GM20431 (cell line): ENCODE data around the gene CILP2.

Experiments used
- in situ Hi-C: fragments of 300-500 bp; cut with MseI, MboI; formaldehyde crosslinking; loops from one replicate; pipeline ENCODE4 v1.15.0; 2020; ENCODE audit warnings: low sequenced_read_pairs; ENCODE audit not compliant: unreplicated experiment

The CILP2 gene

DNA sequence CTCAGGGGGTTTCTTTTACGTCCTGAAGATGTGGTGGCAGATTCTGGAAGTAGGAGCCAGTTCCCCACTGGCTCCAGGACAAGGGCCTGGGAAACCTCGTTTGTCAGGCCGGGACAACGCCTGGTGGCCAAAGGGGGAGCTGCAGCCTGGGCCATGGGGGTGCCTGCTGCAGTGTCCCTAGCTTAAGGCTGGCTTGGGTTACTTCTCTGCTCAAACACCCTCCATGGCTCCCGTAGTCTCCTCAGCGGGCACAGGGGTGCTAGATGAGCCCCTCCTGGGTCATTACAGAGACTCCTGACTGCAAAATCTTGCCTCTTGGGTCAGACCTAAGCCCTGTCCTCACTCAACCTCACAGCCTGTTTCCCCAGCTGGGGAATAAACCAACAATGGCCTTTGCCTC lies 14.7 kb downstream of the CILP2 start:
- in situ Hi-C loops: no loop called here

DNA sequence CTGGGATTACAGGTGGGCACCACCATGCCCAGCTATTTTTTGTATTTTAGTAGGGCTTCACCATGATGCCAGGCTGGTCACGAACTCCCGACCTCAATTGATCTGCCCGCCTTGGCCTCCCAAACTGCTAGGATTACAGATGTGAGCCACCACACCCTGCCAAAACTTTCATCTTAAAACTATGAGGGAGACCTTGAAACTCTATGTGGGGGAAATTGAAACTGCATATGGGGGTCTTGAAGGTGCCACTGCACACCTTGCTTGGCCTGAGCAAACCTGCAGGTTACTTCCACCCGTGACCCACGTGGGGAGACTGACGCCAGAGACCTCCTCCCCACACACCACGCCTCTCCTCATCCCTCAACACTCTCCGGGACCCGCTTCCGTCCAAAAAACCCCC lies 15.6 kb downstream of the CILP2 start:
- in situ Hi-C loops: no loop called here

DNA sequence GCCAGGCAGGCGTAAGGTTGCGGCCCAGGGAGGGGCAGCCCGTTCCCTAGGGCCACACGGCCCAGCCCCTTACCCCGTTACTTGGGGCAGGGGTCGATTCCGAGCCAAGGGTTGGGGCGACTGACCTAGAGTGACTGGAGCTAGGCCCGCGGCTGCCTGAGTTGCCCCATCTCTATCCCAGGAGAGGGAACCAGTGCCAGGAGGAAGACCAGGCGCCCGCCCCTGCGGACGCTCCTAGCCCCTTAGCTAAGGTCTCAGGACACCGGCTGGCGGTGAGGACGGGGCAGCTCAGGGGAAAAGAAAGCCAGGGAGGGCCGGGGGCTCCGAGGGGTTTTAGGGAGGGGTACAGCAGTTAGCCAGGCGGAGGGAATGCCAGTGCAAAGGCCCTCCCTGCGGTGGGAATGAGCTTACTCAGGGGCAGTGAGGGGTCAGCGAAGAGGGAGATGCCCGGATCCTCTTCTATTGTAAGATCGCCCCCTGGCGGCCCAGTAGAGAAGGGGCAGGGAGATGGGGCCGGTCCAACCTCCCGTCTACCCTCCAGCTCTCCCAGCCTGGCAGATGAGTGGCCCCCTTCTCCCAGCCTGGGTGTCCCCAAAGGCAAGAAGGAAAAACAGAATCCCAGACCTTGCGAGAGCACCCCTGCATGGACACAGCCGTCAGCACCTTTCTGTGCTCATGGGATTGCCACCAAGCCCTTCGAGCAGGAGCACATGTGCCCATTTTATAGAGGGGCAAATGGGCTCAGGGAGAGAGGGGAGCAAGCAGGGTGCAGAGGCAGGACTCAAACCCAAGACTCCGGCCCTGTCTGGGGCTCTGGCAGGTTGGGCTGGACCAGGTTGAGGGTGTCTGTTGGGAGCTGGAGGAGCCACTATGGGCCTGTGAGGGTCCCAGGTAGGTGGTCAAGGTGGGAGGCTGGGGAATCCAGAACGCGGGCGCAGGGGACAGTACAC lies 16.3 kb downstream of the CILP2 start:
- in situ Hi-C loops: no loop called here

DNA sequence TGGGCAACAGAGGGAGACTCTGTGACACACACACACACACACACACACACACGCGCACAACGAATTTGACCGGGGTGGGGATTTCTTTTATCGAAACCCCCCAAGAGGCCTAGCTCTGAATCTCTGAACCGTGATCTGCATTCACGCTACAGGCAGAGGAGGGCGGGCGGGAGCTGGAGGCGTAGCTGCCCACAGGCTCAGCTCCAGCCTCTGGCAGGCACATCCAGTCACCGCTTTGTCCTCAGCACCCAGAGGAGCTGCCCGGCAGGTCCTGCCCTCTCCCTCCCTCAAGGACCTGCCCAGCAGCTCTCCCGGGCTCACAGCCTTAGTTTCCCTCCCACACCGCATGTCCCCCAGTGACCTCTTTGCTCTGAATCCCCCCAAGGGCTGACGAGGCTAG lies 20.0 kb downstream of the CILP2 start:
- in situ Hi-C loops: no loop called here

DNA sequence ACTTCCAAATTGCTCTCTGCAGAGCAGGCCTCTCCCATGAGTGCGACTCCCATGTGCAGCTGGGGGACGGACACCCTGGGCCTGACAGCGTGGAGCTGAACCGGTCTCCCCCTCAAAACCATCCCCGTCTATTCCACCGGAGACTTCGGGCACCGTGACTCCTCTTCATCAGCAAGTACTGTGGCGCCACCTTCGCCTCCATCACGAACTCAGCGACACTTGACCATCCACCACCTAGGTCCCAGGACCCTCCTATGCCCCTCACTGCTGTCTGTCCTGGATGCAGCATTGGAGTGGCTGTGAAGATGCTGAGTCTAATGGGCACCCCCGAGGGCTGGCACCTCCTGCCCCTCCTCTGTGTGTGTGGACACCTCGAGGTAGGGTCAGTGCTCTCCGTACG lies 20.6 kb downstream of the CILP2 start:
- in situ Hi-C loops: no loop called here

DNA sequence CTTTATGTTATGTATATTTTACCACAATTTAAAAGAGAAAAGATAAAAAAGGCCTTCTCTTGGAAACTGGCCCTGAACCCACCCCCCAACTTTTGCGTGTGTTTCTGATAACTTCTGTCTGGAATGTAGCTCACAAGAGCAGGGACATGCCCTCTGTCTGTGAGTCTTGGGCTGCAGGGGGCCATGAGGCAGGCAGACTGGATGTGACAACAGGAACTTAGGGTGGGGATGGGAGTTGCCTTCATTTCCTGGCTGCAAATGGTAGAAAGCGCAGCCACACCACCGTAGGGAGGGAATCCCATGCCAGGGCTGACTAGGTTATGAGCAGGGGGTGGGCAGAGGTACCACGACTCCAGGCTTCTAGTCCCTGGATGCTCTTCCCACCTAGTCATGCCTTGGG lies 21.9 kb downstream of the CILP2 start:
- in situ Hi-C loops: no loop called here

DNA sequence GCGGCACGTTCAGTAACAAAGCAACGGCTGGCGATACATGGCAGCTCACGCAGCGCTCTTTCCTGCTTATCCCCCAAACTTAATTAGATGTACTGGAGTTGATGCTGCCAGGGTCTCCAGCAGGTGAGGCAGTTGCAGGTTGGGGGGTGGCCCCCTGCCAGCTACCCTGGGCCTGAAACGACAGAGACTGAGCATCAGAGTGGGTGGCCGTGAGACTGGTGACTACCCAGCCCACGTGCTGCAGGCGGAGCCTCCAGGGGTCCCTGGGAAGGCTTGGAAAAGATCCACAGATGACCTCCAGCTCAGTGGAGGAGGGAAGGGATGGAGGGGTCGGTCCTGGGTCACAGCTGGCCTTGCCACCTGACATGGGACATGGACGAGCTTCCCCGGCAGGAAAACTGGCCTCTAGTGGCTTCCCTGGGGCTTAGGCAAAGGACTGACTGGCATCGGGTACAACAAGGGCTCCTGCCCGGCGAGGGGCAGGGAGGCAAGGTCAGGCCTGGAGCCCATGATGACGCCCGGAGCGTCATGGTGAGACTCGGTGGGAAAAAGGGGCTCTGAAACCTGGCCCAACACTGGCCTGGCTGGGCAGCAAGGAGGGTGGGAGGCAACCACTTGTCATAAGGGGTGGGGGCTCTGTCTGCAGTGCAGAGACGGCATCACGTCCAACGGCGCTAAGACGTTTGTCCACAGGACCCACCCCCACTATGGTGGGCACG lies 24.0 kb downstream of the CILP2 start:
- in situ Hi-C loops: no loop called here

DNA sequence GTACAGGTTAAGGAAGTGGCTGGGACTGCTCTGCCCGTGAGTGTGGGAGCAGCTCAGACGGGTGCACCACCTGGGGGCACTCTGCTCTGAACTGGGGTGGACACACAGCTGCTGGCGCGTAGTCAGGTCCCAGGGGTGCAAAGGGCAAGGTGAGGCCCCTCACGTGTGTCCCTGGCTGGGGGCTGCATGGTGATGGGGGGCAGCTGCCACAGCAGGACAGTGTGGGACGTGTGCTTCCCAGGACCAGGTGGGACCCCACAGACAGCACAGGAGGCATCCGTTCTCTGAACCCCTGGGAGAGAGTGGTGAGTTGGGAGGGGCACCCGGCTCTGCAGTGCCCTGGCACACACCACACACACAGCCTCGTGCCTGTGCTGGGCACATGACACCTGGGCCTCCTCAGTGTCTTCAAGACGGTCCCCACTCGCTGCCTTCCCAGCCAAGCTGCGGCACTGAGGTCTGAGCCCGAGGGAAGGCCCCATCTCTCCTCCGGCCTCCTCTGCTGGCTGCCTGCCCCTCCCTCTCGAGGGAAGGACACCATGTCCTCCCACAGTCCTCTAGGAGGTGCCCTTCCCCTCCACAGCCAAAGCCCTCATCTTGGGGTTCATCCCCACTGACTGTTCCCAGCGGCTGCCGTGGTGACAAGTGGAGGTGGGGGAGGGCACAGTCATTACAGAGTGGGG lies 24.7 kb downstream of the CILP2 start:
- in situ Hi-C loops: no loop called here

DNA sequence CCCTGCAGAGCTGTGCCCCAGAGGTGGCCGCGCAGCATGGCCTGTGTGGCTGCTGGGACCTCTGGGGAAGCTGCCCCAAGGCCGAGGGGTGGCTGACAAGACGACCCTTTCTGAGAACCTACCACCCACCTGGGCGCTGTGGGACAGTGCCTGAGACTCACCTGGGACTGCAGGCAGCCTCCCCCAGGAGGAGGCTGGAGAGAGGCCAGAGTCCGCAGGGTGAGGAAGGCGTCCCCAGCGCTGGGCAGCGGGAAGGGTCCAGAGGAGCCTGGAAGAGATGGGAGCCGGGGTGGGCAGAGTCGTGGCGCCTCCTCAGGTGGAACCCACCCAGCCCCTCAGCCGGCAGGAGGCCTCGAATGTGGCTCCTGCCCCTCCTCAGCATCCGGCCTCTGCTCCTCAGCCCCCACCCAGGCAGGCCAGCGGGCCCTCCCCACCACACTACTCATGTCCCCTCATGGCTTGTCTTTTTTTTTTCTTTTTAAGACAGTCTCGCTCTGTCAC lies 25.3 kb downstream of the CILP2 start:
- in situ Hi-C loops: no loop called here

DNA sequence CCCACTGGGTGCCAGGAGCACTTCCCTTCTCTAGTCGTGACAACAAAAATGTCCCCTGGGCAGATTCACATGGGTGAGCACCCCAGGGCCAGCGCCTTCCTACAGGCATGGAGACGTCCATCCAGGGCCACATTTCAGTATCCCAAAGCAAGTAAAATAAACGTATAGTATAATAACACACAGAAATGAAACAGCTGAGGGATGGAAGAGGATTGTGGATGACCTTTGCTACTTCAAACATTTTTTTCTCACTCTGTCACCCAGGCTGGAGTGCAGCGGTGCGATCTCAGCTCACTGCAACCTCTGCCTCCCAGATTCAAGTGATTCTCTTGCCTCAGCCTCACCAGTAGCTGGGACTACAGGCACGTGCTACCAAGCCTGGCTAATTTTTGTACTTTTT lies 28.2 kb downstream of the CILP2 start:
- in situ Hi-C loops: no loop called here

DNA sequence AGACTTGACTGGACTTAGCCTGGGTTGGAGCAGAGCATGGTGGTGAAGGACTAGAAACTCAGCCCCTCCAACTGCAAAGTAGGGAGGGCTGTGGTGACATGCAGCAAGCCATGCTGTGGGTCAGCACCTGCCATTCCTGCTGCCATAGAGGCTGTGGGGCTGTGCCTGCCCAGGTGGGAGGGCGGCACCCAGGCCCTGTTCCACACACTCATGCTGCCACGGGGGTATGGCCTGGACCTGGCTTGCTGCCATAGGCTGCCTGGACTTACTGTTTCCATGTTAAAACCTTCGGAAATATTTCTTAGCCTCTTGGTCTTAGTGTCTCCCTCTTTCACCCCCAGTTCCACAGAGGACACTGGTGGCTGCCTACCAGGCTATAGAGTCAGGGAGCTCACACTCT lies 29.3 kb downstream of the CILP2 start:
- in situ Hi-C loops: no loop called here

DNA sequence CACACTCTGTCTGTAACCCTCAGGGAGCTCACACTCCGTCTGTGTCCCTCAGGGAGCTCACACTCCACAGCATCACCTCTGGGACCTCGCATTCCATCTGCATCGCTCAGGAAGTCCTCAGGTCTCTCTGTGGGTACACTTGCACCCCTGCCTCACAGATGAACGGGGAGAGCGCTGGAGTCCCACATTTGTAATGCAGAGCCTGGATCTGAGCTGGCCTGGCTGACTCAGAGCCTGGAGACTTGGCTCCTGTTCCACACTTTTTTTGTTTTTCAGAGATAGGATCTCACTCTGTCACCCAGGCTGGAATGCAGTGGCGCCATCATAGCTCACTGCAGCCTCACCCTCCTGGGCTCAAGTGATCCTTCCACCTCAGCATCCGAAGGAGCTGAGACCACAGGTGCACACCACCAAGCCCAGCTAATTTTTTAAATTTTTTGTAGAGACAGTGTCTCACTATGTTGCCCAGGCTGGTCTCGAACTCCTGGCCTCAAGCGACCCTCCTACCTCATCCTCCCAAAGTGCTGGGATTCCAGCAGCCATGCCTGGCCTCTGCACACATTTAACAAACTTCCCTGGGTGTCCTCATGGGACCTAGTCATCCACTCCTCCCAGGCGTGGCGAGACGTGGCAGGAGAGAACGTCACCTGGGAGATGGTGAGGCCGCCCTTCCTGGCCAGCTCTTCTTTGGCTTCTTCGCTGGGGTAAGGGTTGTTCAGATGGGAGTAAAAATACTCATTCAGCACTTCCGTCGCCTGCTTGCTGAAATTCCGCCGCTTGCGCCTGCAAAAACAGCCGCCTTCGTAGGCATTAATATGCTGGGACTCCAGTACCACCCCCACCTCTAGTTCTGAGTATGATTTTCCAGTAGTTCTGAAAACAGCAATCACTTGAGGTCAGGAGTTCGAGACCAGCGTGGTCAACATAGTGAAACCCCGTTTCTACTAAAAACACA lies 31.0 kb downstream of the CILP2 start:
- in situ Hi-C loops: no loop called here

DNA sequence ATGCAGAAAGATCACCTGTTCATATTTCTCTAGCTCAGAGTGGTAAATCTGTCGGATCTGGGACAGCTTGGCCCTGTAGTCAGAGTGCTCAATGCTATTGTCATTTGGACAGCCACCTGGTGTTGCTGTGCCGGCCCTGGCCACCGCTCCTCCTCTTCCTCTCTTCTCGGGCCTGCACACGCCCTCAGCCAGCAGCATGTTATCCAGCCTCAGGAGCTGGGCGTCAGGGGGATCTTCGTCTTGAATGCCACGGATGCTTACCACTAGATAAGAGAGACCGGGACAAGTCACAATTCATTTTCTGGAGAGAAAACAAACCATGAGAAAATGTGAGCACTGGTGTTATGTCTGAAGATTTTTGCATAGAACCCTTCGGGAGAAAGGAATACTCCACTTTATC lies 32.5 kb downstream of the CILP2 start:
- in situ Hi-C loops: no loop called here

DNA sequence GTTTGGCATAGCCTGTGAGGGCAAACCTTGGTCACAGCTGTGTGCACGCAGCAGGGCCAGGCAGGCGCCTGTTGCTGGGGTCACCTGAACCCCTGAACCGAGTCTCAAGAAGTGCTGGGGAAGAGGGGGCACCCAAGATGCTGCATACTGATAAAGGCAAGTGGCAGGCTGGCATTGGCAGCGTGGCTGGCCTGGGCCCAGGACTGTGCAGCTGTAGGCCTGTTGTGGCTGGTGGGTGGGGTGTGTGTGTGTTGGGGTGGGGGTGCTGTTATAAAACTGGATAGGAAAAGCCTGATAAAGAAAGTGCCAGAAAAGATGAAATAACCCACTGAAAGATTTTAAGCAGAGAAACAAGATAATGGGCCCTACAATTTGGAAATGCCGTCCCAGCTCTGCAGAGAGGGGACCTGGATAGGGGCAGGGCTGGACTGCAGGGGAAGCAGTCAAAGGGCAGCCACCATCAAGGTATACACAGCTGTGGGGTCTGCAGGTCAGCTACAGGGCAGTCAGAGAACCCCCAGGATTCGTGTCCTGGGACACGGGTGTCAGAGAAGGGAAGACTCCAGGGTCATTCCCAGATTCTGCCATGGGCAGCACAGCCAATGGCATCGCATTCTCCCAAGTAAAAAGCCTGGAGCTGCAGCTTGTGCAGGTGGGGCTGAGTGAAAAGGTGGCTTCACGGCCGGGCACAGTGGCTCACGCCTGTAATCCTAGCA lies 33.2 kb downstream of the CILP2 start:
- in situ Hi-C loops: no loop called here

DNA sequence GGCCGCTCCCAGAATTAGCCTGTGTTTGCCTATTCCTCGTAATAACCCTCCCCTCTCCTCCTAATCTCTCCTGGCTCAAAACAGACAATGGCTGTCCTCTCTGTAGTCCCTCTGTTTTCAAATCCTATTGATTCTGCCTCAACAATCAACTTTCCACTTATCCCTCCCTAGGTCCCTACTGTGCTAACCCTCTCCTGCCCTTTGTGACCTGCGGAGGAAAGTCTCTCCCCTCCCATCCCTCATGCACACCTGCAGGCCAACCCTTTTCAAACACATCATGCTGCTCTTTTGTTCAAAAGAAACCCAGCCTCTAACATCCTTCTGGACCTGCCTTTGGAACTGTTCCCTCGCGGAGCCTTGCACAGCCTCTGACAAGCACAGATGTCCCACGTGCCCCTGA lies 37.3 kb downstream of the CILP2 start:
- in situ Hi-C loops: no loop called here

DNA sequence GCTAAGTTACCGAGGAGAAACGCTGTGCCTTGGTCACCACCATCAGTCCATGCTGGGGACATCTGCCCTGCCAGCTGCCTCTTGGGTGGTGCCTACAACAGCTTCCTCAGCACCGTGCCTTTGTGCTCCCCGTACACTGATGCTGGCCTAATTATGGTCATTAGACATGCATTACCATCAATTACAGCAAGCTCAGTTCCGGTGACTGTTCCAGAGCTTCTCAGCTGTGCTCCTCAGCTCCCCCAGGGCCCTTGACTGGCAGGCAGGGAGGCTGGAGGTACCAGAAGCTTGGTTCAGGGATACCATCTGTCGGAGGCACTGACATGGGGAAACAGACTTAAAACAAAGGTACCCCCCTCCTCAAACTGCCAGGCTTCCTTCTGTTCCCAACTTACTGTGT lies 40.2 kb downstream of the CILP2 start:
- in situ Hi-C loops: no loop called here

DNA sequence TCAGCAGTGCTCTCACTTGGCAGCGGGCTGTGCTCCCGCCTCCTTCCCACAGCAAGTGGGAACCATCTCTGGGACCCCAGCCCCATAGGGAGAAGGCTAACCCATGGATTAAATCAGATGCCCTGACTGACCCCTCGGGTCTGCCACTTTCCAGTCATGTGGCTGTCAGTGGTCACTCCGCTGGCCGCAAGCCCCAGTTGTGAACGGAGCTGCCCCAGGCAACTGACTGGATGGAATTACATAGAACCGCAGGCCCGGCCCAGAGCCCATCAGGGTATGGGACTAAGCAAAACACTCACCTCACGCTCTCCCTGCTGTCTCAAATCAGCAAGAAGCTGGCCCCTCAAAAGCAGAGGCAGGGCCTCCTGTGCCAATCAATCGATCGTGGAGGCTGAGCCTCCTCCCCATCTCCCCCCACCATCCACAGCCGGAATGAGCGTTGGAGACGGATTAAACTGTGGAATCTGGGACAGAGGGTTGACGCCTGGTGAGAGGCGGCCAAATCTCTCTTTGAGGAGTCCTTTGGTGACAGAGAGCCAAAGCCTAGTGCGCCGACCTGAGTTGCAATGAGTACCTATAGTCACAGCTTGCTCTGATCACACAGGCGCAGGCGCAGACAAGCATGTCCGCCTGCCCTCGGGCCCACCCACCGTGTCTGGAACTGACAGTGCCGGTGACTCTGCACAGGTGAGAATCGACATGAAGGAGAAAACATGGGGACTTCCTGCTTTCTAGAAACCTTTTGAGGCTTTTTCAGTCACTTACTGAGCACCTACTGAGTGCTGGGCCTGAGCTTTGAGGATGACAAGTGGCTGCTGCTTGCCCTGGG lies 41.7 kb downstream of the CILP2 start:
- in situ Hi-C loops: no loop called here

DNA sequence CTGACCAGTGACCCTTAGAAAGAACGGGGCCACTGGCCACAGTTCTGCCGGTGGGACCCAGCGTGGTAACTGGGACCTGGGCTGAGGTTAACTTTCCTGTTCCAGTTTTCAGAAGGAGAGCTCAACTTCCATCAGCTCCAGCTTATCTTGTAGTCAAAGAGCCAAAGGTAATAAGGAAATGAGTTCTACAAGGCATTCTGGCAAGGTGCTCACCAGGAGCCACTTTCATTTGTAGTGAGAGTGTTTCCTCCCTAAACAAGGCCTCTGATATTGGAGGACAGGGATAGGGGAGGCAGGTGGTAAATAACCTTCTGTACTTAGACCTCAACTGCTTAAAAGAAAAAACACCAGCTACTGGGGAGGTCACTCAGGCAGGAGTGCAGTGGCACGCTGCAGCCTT lies 42.4 kb downstream of the CILP2 start:
- in situ Hi-C loops: no loop called here
